ENCODE results near the gene JPH3.
A peak's percentile ranks its signal among the peaks of the same experiment; 100 is the strongest.

Gene JPH3

GRCh38 chr16:87647431-87648185 is 45.3 kb downstream of the JPH3 start:
- in situ Hi-C loops (cut with MboI; ENCODE audit: low pct_unique_long_range_greater_than_20kb, low sequenced_read_pairs, unreplicated experiment), result no loop called here

GRCh38 chr16:87648236-87648635 is 45.9 kb downstream of the JPH3 start:
- no peak for DNase-seq (ENCODE audit: low spot score)
- in situ Hi-C loops (cut with MboI; ENCODE audit: low pct_unique_long_range_greater_than_20kb, low sequenced_read_pairs, unreplicated experiment), result no loop called here
- no peak for TF ChIP-seq CTCF (IDR thresholded peaks at IDR 0.05; ENCODE audit: extremely low read depth, insufficient read depth, missing control alignments)

More at GRCh38 chr16:87647431-87648185, 45.3 kb downstream of the JPH3 start:
- DNase-seq (ENCODE audit: low spot score), result no peak
- TF ChIP-seq CTCF (IDR thresholded peaks at IDR 0.05; ENCODE audit: extremely low read depth, insufficient read depth, missing control alignments), result no peak

GRCh38 chr16:87648698-87649487 is 46.6 kb downstream of the JPH3 start:
- in situ Hi-C loops (cut with MboI; ENCODE audit: low pct_unique_long_range_greater_than_20kb, low sequenced_read_pairs, unreplicated experiment), result no loop called here
- no peak for DNase-seq (ENCODE audit: low spot score)
- TF ChIP-seq CTCF (IDR thresholded peaks at IDR 0.05; ENCODE audit: extremely low read depth, insufficient read depth, missing control alignments), result no peak

- no peak for TF ChIP-seq CTCF (IDR thresholded peaks at IDR 0.05; ENCODE audit: extremely low read depth, insufficient read depth, missing control alignments)
- DNase-seq (ENCODE audit: low spot score), result no peak
- in situ Hi-C loops (cut with MboI; ENCODE audit: low pct_unique_long_range_greater_than_20kb, low sequenced_read_pairs, unreplicated experiment), result no loop called here
Measured at GRCh38 chr16:87652386-87652785, 50.1 kb downstream of the JPH3 start.

- in situ Hi-C loops (cut with MboI; ENCODE audit: low pct_unique_long_range_greater_than_20kb, low sequenced_read_pairs, unreplicated experiment), result no loop called here
- no peak for DNase-seq (ENCODE audit: low spot score)
- TF ChIP-seq CTCF (IDR thresholded peaks at IDR 0.05; ENCODE audit: extremely low read depth, insufficient read depth, missing control alignments), result no peak
Measured at GRCh38 chr16:87652799-87653198, 50.5 kb downstream of the JPH3 start.

- TF ChIP-seq CTCF (IDR thresholded peaks at IDR 0.05; ENCODE audit: extremely low read depth, insufficient read depth, missing control alignments), result peak; percentile 29
- in situ Hi-C loops (cut with MboI; ENCODE audit: low pct_unique_long_range_greater_than_20kb, low sequenced_read_pairs, unreplicated experiment), result no loop called here
- no peak for DNase-seq (ENCODE audit: low spot score)
Measured at GRCh38 chr16:87653234-87653633, 50.9 kb downstream of the JPH3 start.
